T-helper 1 cell treated with Interleukin-12 subunit alpha and Interleukin-12 subunit beta and Interleukin-4 antibody, amounts not matched to agents 30 ng/mL and 1 ng/mL, for 36 hours (primary cell): ENCODE results near the gene IFNG-AS1. TPM values are rescaled to one million over a fixed set of nuclear protein-coding genes. Genes with fewer than 3 reads are reported as not detected.

Experiments
- intact Hi-C: fragments of 100-400 bp; cut with micrococcal nuclease; formaldehyde crosslinking; loops from one replicate; pipeline ENCODE4 v1.15.1; 2024
- total RNA-seq: library from RNA; stranded (reverse); gene quantifications from 2 replicates; pipeline ENCODE4 v1.2.3, GENCODE V29; 2022

IFNG-AS1 gene
- total RNA-seq, 1 donor from 2014 or later, result 3.6 TPM

- intact Hi-C loops, result loop anchor here (5.0 kb wide), 3 partner anchors 124 to 636 kb away; no protein-coding TSS in a partner anchor
Measured at GRCh38 chr12:67993143-67993542, 3.9 kb downstream of the IFNG-AS1 start.

DNA sequence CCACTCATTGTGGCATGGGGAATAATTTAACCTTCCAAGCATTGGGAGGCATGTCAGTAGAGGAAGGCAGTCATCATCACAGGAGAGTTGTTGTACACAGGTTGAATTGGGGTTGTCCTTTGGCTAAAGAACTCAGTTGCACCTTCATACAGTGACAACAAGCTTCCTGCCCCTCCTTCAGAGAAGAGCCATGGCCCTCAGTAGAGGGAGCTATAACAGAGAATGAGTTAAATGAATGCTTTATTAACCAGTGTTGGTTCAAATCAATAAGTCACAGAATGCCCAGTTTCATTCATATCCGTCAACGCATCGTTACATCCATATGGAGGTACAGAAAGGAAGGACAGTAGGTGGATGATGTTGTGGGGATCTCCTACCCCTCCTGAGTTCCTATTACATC, 4.8 kb downstream of the IFNG-AS1 start:
- intact Hi-C loops, result loop anchor here (5.0 kb wide), 3 partner anchors 123 to 637 kb away; no protein-coding TSS in a partner anchor

DNA sequence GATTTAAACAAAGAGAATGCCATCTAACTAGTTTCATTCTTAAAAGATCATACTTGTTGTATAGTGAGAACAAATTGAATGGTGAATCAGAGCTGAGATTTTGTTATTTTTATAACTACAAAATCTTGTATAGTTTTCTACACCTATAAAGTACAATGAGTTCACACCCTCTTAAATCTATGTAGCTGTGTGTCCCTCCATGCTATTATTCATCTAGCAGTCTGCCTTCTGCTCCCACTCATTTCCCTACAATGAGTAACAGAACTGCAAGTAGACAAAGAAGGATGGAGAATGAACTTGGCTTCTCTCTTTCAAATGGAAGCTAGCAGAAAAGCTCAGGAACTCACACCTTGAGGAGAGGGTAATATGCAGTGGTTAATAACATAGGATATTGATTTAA, 7.1 kb downstream of the IFNG-AS1 start:
- intact Hi-C loops, result no loop called here

GRCh38 chr12:67998379-67998778, 9.1 kb downstream of the IFNG-AS1 start:
- intact Hi-C loops, result no loop called here

- intact Hi-C loops, result no loop called here
Measured at GRCh38 chr12:67999244-67999643, 10.0 kb downstream of the IFNG-AS1 start.

- intact Hi-C loops, result loop anchor here (1.0 to 2.0 kb wide), 4 partner anchors 39 to 316 kb away; no protein-coding TSS in a partner anchor
Measured at GRCh38 chr12:68001486-68002466, 12.5 kb downstream of the IFNG-AS1 start.

- intact Hi-C loops, result loop anchor here (1.0 kb wide), 1 partner anchor 9 kb away; no protein-coding TSS in a partner anchor
Measured at GRCh38 chr12:68003777-68004176, 14.5 kb downstream of the IFNG-AS1 start.

DNA sequence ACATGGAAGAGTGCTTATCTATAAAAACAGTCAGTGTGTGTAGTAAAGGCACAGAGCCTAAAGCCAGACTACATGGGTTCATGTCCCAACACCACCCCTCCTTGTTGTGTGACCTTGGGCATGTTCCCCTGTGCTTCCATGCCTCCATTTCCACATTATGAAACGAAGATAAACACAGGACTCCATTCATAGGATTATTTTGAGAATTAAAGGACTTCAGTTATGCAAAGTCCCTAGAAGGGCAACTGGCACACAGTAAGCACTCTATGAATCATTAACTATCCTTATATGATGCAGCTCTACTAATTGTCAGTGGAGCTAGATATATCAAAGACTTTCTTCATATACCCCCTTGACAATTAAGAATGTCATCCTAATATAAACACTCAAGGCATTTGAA, 17.8 kb downstream of the IFNG-AS1 start:
- intact Hi-C loops, result no loop called here

DNA sequence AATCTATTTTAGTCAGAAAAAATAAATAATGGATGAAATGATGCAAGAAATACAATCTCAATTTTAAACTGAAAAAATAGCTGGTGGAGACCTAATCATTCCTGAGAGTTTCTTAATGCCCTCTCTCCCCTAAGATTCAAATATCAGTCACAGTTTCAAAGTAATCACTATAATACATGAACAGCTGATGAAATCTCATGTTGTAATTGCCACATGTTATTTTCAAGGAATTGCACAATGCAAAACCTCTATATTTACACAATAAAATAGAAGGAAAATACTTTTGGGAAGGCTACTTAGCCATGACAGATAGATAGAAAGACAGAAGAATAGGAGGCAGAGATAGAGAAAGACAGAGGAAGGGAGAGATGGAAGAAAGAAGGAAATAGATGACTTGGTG, 18.2 kb downstream of the IFNG-AS1 start:
- intact Hi-C loops, result no loop called here

DNA sequence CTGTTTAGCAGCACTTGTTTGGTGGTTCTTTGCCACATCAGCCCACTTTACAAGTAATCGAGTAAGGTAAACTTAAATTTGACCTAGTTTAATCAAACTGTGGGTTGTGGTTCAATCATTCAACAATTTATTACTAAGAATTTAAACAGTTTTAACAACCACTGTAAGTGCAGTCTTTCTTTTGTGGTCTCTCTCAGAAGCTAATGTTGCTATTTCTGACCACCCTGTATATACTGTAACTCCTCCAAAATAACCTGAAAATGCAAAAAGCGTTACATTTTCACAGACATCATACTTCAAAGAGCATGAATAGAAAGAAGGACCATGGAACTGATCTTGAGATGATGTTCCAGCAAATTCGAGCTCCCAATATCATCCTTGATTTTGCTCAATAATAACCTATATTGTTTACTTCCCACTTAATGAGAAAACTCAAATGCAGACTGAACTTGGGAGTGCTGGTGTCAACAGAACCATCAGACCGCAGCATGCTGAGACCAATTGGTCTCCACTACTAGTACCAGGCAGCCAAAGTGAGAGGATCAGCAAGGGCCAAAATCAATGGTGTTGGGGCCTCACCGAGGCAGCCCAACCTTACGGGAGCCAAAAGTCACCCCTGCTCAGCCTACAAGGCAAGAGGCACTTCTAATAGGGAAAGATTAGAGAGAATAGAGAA, 22.1 kb downstream of the IFNG-AS1 start:
- intact Hi-C loops, result no loop called here

- intact Hi-C loops, result loop anchor here (1.0 kb wide), 1 partner anchor 8 kb away; no protein-coding TSS in a partner anchor
Measured at GRCh38 chr12:68011882-68012207, 22.6 kb downstream of the IFNG-AS1 start.

DNA sequence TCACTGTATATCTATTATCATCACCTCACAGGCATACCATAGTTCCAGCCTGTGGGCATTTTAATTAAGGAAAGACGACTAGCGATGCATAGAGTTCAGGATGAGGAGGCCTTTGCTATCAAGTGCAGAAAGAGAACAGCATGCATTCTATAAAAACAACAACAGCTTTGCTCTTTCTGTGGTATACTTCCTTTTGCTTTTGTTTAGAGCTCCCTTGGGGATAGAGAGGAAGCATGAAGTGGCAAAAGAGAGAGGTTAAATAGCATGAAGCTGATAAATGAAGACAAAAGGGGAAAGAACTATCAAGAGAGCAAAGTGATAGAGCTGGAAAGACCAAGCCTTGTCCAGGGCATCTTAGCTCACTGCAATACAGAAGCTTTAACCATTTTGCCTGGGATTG, 23.5 kb downstream of the IFNG-AS1 start:
- intact Hi-C loops, result loop anchor here (1.0 kb wide), 1 partner anchor 8 kb away; no protein-coding TSS in a partner anchor

GRCh38 chr12:68013181-68013580, 23.9 kb downstream of the IFNG-AS1 start:
- intact Hi-C loops, result no loop called here

GRCh38 chr12:68016136-68016535, 26.9 kb downstream of the IFNG-AS1 start:
- intact Hi-C loops, result no loop called here

DNA sequence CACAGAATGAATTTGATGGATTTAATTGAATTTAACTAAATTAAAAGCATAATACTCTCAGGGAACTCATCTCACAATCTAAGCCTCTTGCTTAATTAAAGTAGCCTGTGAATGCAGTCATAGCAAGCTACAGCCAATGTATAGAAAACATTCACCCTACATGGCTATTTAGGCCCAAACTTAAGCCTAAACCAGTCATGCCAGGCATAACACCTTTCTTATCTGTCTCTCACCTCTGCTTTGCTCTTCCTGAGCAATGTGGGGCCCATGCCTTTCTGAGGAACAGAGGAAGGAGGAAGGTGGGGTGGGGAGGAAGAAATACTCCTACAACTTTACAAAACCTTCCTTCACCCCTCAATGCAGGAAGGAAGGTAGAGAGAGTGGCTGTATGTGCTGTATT, 29.1 kb downstream of the IFNG-AS1 start:
- intact Hi-C loops, result no loop called here

DNA sequence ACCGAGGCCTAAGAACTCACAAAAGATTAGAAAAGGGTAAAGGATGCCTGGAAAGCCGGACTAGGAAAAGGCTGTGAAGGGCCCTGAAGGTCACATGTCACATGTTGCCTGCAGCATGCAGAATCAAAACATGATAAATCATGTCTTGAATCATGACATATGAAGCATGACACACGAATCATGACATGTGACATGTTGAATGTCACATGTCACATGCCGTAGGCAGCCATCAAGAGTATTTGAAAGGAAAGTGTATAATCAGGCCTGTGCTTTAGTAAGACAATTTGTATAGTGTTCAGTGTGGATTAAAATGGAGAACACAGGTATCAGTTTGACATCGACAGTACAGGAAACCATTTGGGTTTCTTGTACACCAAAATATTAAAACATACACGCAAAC, 30.8 kb downstream of the IFNG-AS1 start:
- intact Hi-C loops, result loop anchor here (10.0 kb wide), 1 partner anchor 1055 kb away; no protein-coding TSS in a partner anchor

DNA sequence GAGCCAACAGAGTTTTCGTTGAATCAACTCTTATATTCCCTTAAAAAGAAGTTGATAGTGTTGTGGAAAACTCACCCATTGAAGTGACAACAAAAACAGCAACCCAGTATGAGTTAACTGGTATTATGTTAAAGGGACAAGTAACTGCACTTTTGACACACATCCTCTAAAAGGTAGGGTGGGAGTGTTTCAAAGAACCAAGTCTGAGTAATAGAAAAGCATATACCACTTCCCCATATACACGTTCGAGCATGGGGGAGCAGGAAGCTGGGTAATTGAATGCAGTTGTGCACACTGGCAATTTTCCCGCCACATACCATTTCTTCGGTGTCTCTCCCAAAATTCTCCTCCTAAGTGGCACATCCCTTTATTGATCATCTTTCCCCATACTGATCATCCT, 31.5 kb downstream of the IFNG-AS1 start:
- intact Hi-C loops, result loop anchor here (10.0 kb wide), 1 partner anchor 1054 kb away; no protein-coding TSS in a partner anchor

GRCh38 chr12:68028647-68029046, 39.4 kb downstream of the IFNG-AS1 start:
- intact Hi-C loops, result loop anchor here (10.0 kb wide), 1 partner anchor 1046 kb away; no protein-coding TSS in a partner anchor

DNA sequence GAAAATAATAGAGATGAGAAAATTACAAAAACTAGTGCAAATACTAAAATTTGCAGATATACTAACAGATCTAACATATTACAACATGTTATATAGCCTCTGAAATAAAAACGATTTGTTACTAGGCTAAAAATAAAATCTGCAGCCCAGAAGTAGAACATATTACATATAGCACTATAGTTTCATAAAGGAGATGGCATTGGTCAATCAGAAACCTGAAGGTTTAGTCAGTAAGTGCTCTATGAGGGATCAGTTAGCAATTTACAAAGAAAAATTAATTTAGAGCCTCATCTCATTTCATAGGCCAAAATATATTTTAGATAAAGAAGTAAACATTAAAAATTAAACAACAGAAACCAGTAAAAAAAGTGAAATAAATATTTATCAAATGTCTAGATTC, 41.0 kb downstream of the IFNG-AS1 start:
- intact Hi-C loops, result no loop called here

DNA sequence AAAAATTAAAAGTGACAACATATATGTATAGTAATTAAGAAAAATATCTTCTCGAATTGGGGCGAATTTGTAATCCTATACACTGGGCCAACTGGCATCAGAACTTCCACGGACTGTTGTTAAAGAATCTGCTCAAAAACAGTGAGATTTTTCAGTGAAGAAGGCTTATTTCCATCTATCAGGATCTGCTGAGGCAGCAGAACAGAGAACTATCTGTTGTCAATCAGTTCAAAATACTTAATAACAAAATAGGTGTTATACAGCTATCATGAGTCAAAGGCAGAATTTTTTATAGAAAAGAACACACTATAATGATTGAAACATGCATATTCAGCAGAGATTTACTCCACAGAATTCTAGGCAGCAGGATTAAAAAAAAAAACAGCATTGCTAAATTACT, 41.9 kb downstream of the IFNG-AS1 start:
- intact Hi-C loops, result no loop called here

DNA sequence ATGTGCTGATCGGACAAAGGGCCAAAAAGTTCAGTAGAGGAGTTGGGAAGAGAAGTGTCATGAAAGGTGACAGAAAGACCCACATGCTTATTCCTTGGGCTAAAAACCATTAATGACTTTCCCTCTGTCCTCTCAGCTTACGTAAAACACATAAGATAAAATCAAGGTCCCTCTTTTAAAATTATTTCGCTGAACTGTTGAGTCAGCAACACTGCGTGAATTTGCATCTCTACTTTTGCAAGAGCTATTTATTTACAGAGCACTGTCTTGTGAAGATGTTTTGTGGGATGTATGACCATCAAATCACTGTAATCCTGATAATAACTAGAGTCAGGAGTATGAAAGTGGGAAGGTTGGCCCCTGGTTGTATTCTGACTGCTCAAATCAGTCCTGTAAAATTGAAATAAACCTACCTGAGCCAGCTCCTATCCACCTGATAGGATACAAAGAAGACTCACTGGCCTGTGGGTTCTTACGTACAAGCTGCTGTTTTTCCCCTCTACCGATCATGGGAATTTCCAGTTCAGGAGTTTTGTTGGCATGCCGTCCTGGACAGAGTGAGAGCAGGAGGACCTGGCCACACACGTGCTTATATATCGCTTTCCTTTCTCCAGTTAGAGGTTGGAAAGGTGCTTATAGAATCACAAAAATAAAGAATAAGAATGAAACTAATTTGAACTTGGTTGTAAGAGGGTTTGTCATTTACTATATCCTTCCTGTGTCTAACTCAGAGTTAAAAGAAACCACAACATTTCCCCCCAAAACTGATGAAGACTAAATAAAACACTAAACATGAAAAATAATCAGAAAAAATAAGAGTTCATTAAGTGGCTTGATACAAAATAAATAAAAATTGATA, 42.9 kb downstream of the IFNG-AS1 start:
- intact Hi-C loops, result no loop called here
